SU-DHL-6 (cell line): ENCODE data around the gene RFC1.

Source experiments
- H2AFZ ChIP-seq: fragments of 200-600 bp; sonication (generic); 2 replicates; pipeline ENCODE4 v1.6.1; 2014; ENCODE audit warnings: low read depth, mild to moderate bottlenecking, moderate library complexity, mixed read lengths, antibody characterized with exemption, low read length; ENCODE audit not compliant: severe bottlenecking
- H3F3A ChIP-seq: fragments of 200-600 bp; shearing (Covaris generic); 2 replicates; pipeline ENCODE4 v1.6.0; 2016; ENCODE audit warnings: antibody characterized with exemption, mild to moderate bottlenecking; ENCODE audit not compliant: insufficient read depth
- H3K27ac ChIP-seq: fragments of 200-600 bp; sonication (generic); 2 replicates; pipeline ENCODE4 v1.5.1; 2016; ENCODE audit warnings: low read depth, mild to moderate bottlenecking, low read length, moderate library complexity, mixed read lengths
- H3K27me3 ChIP-seq: fragments of 200-600 bp; sonication (generic), shearing (Covaris generic); 2 replicates; pipeline ENCODE4 v1.6.0; 2014; ENCODE audit warnings: mild to moderate bottlenecking, low read length
- H3K36me3 ChIP-seq: fragments of 200-600 bp; sonication (generic); 2 replicates; pipeline ENCODE4 v1.6.1; 2014; ENCODE audit warnings: mild to moderate bottlenecking, low read length, mixed read lengths
- H3K4me2 ChIP-seq: fragments of 300-600, 200-600 bp; shearing (Covaris generic), sonication (generic); 2 replicates; pipeline ENCODE4 v1.6.0; 2014; ENCODE audit warnings: low read length, low read depth, mild to moderate bottlenecking; ENCODE audit not compliant: poor library complexity, severe bottlenecking
- H3K4me3 ChIP-seq: fragments of 200-600 bp; sonication (generic); 2 replicates; pipeline ENCODE4 v1.5.1; 2014; ENCODE audit warnings: antibody characterized with exemption, low read length, mild to moderate bottlenecking, mixed read lengths; ENCODE audit not compliant: insufficient read depth, poor library complexity, severe bottlenecking
- H3K79me2 ChIP-seq: fragments of 200-600 bp; sonication (generic); 2 replicates; pipeline ENCODE4 v1.6.1; 2014; ENCODE audit warnings: mild to moderate bottlenecking, low read length, moderate library complexity; ENCODE audit not compliant: insufficient read depth
- H3K9ac ChIP-seq: fragments of 200-600 bp; sonication (generic); 2 replicates; pipeline ENCODE4 v1.7.0; 2014; ENCODE audit warnings: mild to moderate bottlenecking, low read length
- H3K9me2 ChIP-seq: fragments of 200-600 bp; sonication (generic); replicated peaks from 2 replicates; pipeline ENCODE4 v1.6.1; 2014; ENCODE audit warnings: low read length; ENCODE audit not compliant: insufficient read depth
- H3K9me3 ChIP-seq: fragments of 200-600 bp; sonication (generic); 2 replicates; pipeline ENCODE4 v1.6.1; 2014; ENCODE audit warnings: low read length, mixed read lengths; ENCODE audit not compliant: insufficient read depth
- H4K20me1 ChIP-seq: fragments of 200-600 bp; sonication (generic); 2 replicates; pipeline ENCODE4 v1.6.1; 2014; ENCODE audit warnings: low read depth, mild to moderate bottlenecking, antibody characterized with exemption, low read length, moderate library complexity, mixed read lengths
- EZH2phosphoT487 ChIP-seq: fragments of 200-600 bp; sonication (generic), shearing (Covaris generic); conservative IDR thresholded peaks from 2 replicates; pipeline ENCODE4 v1.6.1; 2018; ENCODE audit warnings: mild to moderate bottlenecking, antibody characterized with exemption, low read length, moderate library complexity, mixed read lengths
- TF ChIP-seq, protein P1 (sequence below): fragments of 200-600 bp; sonication (generic); IDR thresholded peaks from one replicate; pipeline ENCODE4 v1.5.1; 2017; ENCODE audit warnings: antibody characterized with exemption, mild to moderate bottlenecking, low read length, moderate library complexity; ENCODE audit not compliant: insufficient read depth, poor library complexity, severe bottlenecking

RFC1 gene

GRCh38 chr4:39326468-39326977 lies 39.6 kb downstream of the RFC1 start:
- no peaks in the 10 kb centered on the region for H4K20me1 ChIP-seq
- H3K9me2 ChIP-seq: no peaks in the 10 kb centered on the region
- H2AFZ ChIP-seq: no peak overlapping the region
- TF ChIP-seq EZH2phosphoT487: no peak
- TF ChIP-seq, protein P1, sequence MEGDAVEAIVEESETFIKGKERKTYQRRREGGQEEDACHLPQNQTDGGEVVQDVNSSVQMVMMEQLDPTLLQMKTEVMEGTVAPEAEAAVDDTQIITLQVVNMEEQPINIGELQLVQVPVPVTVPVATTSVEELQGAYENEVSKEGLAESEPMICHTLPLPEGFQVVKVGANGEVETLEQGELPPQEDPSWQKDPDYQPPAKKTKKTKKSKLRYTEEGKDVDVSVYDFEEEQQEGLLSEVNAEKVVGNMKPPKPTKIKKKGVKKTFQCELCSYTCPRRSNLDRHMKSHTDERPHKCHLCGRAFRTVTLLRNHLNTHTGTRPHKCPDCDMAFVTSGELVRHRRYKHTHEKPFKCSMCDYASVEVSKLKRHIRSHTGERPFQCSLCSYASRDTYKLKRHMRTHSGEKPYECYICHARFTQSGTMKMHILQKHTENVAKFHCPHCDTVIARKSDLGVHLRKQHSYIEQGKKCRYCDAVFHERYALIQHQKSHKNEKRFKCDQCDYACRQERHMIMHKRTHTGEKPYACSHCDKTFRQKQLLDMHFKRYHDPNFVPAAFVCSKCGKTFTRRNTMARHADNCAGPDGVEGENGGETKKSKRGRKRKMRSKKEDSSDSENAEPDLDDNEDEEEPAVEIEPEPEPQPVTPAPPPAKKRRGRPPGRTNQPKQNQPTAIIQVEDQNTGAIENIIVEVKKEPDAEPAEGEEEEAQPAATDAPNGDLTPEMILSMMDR: no peak
- no peak overlapping the region for H3K4me3 ChIP-seq
- H3F3A ChIP-seq: no peaks in the 10 kb centered on the region
- no peak overlapping the region for H3K9ac ChIP-seq
- H3K36me3 ChIP-seq: peaks cover 31% of the 10 kb centered on the region
- peaks cover 42% of the 10 kb centered on the region for H3K79me2 ChIP-seq
- no peaks in the 10 kb centered on the region for H3K27me3 ChIP-seq
- no peak overlapping the region for H3K4me2 ChIP-seq
- H3K27ac ChIP-seq: no peak overlapping the region
- H3K9me3 ChIP-seq: no peaks in the 10 kb centered on the region

GRCh38 chr4:39324897-39325613 lies 41.1 kb downstream of the RFC1 start:
- TF ChIP-seq, protein P1: no peak
- TF ChIP-seq EZH2phosphoT487: no peak
- H3K27me3 ChIP-seq: no peaks in the 10 kb centered on the region
- H4K20me1 ChIP-seq: no peaks in the 10 kb centered on the region
- no peak overlapping the region for H3K4me3 ChIP-seq
- H3K9me3 ChIP-seq: no peaks in the 10 kb centered on the region
- H3K79me2 ChIP-seq: peaks cover 28% of the 10 kb centered on the region
- H3K4me2 ChIP-seq: no peak overlapping the region
- H3K27ac ChIP-seq: no peak overlapping the region
- H3K36me3 ChIP-seq: peaks cover 41% of the 10 kb centered on the region
- H3K9ac ChIP-seq: no peak overlapping the region
- H3K9me2 ChIP-seq: no peaks in the 10 kb centered on the region
- no peak overlapping the region for H2AFZ ChIP-seq
- peaks cover 3% of the 10 kb centered on the region; the same call in 1 of the 2 replicates for H3F3A ChIP-seq

DNA sequence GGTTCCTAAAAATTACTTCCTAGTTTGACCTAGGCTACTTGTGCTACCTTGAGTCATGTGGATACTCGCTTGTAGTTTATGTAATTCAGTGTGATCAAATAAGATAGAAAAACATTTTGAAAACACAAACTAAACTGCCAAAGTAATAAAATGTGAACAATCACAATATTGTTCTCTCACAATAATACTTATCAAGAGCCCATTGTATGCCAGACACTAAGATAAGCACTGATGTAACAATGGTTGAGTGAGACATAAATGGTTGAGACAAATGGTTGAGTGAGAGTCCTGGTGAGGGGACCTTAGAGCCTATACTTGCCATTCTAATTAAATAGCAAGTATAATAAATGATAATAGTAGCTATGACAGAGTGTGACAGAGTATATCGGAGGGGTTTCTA lies 41.7 kb downstream of the RFC1 start:
- Histone ChIP-seq H3K36me3 (peaks cover 43% of the 10 kb centered on the region), H3K27me3 (no peaks in the 10 kb centered on the region), H3K4me3 (no peak overlapping the region), H3K4me2 (no peak overlapping the region), H3K9me3 (no peaks in the 10 kb centered on the region), H3F3A (peaks cover 3% of the 10 kb centered on the region; the same call in 1 of the 2 replicates), H3K9me2 (no peaks in the 10 kb centered on the region), H3K79me2 (peaks cover 22% of the 10 kb centered on the region), H3K27ac (no peak overlapping the region), H4K20me1 (no peaks in the 10 kb centered on the region), H2AFZ (no peak overlapping the region), H3K9ac (no peak overlapping the region)
- TF ChIP-seq EZH2phosphoT487: no peak
- TF ChIP-seq, protein P1: no peak
